ENCODE measurements around the gene SNX33. TPM values are rescaled to one million over a fixed set of nuclear protein-coding genes. Genes with fewer than 3 reads are reported as not detected.
A peak's percentile ranks its signal among the peaks of the same experiment; 100 is the strongest.
"Not testable (repeated sequence)": the region's sequence is repeated elsewhere in the genome, so short reads cannot be mapped to it uniquely, and the experiment has no call there.

The SNX33 gene
- total RNA-seq, 1 donor from 2014 or later = 13.3 TPM

- DNase-seq (ENCODE audit: missing footprints) (no peak), ATAC-seq (no peak)
- intact Hi-C loops (cut with DNase I) = loop anchor here (2.0 kb wide), 1 partner anchor 37 kb away; no protein-coding TSS in a partner anchor
Measured at GRCh38 chr15:75675579-75676404, 28.1 kb downstream of the SNX33 start.

- DNase-seq (ENCODE audit: missing footprints) = no peak
- ATAC-seq = no peak
- intact Hi-C loops (cut with DNase I) = no loop called here
Measured at GRCh38 chr15:75676688-75677464, 29.2 kb downstream of the SNX33 start.

DNA sequence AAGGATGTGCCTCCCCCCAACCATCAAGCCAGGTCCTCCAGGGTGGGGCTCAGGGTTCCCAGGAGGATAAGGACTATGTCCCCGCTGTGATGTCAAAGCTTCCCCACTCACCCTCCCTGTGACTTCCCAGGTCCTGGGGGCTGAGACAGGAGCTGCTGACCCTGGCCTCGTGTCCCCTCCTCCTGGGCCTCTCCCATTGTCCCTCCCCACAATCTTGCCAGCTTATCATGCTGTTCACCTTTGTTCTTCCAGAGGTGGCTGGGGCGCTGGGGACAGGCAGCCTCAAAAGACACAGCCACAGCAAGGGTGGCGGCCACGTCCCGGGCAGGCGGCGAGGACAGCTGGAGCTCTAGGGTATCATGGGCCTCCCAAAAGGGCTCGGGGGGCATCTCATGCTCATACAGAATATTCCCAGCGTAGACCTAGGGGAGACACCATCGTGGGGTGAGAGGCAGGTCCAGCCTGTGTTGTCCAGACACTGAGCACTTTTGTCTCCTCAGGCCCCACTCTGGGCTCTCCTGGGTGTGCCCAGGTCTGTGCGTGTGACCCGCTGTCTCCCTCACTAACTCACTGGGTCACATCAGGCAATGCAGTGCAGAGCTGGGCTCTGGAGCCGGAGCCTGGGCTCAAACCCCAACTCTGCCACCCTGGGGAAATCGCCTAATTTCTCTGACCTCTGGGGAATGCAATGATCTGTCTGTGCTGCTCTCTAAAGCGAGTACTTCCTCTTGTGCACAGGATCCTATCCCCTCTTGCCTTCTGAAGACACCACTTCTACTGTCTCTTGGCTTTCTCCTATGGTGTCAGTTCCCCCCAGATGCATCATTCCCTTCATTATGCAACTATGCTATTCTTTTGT, 30.0 kb downstream of the SNX33 start:
- DNase-seq (ENCODE audit: missing footprints) = no peak
- intact Hi-C loops (cut with DNase I) = no loop called here
- no peak for ATAC-seq

DNA sequence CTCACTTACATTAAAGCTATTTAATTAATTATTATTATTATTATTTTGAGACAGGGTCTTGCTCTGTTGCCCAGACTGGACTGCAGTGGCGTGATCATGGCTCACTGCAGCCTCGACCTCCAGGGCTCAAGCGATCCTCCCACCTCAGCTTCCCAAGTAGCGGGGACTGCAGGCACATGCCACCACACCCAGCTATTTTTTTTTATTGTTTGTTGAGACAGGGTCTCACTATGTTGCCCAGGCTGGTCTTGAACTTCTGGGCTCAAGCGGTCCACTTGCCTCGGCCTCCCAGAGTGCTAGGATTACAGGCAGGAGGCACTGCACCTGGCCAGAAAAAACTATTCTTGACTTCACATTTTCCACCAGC, 30.6 kb downstream of the SNX33 start:
- intact Hi-C loops (cut with DNase I); ATAC-seq; DNase-seq (ENCODE audit: missing footprints): not testable (repeated sequence)

GRCh38 chr15:75680007-75680789, 32.5 kb downstream of the SNX33 start:
- intact Hi-C loops (cut with DNase I) = no loop called here
- DNase-seq (ENCODE audit: missing footprints) = no peak

DNA sequence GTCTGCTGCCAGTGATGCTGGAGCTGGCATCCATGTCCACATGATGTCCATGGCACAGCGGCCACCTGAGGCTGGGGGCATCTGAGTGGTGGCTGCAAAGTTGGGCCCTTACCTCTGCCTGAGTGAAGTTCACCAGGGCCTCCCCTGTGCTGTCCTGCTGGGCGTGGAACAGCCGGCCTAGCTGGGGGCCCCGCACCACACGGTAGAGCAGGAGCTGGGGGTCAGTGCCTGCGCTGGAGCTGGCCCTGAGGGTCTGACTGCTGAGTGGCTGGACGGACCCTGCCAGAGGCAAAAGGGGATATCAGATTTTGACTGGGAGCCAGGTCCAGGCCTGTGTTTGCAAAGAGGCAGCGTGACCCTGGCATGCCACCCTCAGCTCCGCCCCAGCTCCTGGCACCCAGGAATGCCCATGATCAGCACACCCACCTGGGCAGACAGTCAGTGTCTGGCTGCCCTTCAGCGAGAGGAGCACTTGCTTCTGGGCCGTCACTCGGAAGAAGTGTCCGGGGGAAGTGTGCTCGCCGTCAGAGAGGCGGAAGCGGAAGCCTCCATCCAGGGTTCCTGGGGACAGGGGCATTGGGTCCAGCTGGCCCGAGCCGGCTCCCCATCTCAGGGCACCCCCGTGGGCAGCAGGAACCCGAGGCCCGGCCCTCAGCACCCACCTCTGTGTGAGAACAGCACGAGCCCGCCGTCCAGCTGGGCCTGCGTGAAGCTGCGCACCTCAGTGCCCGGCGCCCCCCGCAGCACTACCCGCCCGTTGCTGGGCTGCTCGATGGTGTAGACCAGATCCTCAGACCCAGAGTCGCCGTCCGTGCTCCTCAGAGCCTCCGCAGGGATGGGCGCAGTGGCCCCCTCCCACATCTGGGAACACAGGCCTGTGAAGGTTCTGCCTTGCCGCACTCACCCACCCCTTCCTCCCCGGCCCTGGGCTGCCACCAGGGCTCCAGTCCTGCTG, 34.7 kb downstream of the SNX33 start:
- DNase-seq (ENCODE audit: missing footprints) (no peak), ATAC-seq (no peak)
- intact Hi-C loops (cut with DNase I) = loop anchor here (2.0 kb wide), 1 partner anchor 314 kb away; the partner anchor contains the start of gene MAN2C1

More at GRCh38 chr15:75680007-75680789, 32.5 kb downstream of the SNX33 start:
- no peak for ATAC-seq

DNA sequence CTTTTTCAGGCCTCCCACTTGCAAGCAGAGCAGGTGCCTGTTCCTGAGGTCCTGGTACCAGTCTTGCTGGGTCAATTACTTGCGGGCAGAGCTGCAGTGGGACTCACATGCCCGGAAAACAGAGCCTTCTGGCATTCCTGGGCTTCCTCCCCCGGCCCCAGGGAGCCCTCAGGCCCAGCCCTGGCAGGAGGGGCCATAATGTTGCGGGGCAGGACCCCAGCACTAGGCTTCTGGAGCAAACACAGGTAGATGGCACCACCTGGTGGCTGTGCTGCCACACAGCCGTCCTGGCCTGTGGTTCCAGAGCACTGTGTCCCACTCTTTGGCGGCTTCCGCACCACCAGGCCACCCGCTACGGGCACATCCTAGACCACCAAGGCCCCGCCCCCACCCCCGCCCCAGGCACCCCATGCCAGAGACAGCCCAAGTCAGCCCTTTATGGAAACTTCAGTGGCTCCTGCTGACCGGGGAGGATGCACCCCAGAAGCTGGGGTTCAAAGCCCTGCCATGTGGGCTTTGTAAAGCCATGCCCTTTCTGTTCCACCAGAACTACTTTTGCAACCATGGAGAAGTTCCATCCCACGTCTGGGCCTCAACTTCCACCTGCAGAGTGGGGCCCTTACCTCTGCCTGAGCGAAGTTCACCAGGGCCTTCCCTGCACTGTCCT, 36.1 kb downstream of the SNX33 start:
- intact Hi-C loops (cut with DNase I) = loop anchor here (2.0 kb wide), 1 partner anchor 315 kb away; the partner anchor contains the start of gene MAN2C1
- peak; percentile 77 for ATAC-seq

DNA sequence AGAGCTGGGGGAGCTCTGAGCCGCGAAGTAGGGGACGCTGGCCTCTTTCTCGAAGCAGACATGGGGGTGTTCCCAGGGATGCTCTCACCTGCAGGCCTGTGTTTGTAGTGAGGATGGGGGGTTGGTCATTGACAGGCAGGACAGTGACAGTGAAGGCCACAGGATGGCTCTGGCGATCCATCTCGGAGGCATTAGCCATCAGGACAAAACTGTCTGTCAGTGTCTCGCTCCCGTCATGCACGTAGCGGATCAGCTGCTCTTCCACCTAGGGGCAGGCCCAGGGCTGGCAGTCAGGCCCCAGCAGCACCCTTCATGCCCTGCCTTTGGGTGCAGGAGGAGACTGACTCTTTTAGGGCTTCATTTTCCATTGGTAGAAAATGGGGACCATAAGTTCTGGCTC, 36.9 kb downstream of the SNX33 start:
- intact Hi-C loops (cut with DNase I) = loop anchor here (5.0 kb wide), 1 partner anchor 118 kb away; no protein-coding TSS in a partner anchor
- DNase-seq (ENCODE audit: missing footprints) (no peak), ATAC-seq (no peak)

More for the DNA sequence above, 36.1 kb downstream of the SNX33 start:
- DNase-seq (ENCODE audit: missing footprints) = not testable (repeated sequence)

GRCh38 chr15:75685195-75685594, 37.5 kb downstream of the SNX33 start:
- no peak for DNase-seq (ENCODE audit: missing footprints)
- intact Hi-C loops (cut with DNase I) = loop anchor here (5.0 kb wide), 1 partner anchor 117 kb away; no protein-coding TSS in a partner anchor
- no peak for ATAC-seq

GRCh38 chr15:75686212-75686642, 38.5 kb downstream of the SNX33 start:
- peak; percentile 89 for DNase-seq (ENCODE audit: missing footprints)
- intact Hi-C loops (cut with DNase I) = loop anchor here (5.0 kb wide), 1 partner anchor 116 kb away; no protein-coding TSS in a partner anchor
- ATAC-seq = peak; percentile 80

- DNase-seq (ENCODE audit: missing footprints) (no peak), ATAC-seq (no peak)
- intact Hi-C loops (cut with DNase I) = loop anchor here (5.0 kb wide), 1 partner anchor 115 kb away; no protein-coding TSS in a partner anchor
Measured at GRCh38 chr15:75687486-75688277, 40.0 kb downstream of the SNX33 start.

- ATAC-seq (no peak), DNase-seq (ENCODE audit: missing footprints) (no peak)
- intact Hi-C loops (cut with DNase I) = loop anchor here (5.0 kb wide), 1 partner anchor 114 kb away; no protein-coding TSS in a partner anchor
Measured at GRCh38 chr15:75688278-75688557, 40.5 kb downstream of the SNX33 start.

DNA sequence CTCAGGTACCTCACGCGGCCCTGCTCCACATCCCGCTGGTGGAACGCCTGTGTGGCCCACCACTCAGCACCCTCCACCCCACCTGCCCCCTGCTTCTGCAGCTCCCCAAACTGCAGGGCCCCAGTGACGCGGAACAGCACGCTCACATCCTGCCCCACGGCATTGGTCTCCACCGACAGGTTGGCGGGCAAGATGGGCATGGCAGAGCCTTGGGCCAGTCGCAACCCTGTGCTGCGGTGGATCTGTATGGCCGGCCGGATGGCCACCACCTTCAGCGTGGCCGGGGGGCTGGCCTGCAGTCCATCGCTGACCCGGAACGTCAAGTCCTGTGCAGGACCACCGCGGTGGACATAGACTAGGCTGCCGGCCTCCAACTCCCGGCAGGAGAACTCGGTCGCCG, 41.1 kb downstream of the SNX33 start:
- intact Hi-C loops (cut with DNase I) = loop anchor here (5.0 kb wide), 1 partner anchor 113 kb away; no protein-coding TSS in a partner anchor

DNA sequence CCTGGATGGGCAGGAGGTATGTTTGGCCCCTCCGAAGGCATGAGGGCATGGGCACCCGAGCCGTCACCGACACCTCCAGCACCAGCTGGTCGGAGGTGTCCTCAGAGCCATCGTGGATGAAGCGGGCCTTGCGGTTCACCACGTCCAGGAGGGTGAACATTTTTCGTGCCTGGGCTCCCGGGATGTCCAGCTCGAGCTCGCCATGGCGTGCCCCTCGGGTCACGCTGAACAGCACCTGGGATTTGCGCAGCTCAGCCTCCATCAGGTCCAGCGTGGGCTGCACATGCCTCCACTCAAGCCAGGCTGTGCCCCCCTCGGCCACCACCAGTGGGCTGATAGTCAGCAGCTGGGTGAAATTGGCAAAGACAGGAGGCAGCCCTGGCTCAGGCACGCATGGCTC, 41.7 kb downstream of the SNX33 start:
- intact Hi-C loops (cut with DNase I) = loop anchor here (5.0 kb wide), 1 partner anchor 113 kb away; no protein-coding TSS in a partner anchor
- ATAC-seq = not testable (repeated sequence)

More for the DNA sequence above, 41.1 kb downstream of the SNX33 start:
- DNase-seq (ENCODE audit: missing footprints) (no peak), ATAC-seq (no peak)

DNA sequence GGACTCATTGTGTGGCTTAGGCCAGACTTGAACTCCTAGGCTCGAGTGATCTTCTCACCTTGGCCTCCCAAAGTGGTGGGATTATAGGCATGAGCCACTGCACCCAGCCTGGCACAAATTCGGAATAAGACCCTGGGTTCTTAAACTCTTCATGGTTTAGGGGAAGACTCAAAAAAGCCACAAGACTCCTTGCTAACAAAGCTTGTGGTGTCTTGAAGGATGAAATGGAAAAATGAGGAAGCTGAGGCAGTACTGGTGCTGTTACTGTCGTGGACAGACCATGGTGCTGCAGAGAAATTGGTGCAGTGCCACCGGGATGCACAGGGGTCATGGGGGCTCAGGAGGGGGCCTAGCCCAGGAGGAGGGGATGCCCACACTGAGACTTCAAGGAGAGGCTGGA, 44.6 kb downstream of the SNX33 start:
- intact Hi-C loops (cut with DNase I); DNase-seq (ENCODE audit: missing footprints); ATAC-seq: not testable (repeated sequence)

More for the DNA sequence above, 41.7 kb downstream of the SNX33 start:
- not testable (repeated sequence) for DNase-seq (ENCODE audit: missing footprints)

Data from Right ventricle myocardium inferior (tissue), 1 donor.